H9 (cell line): ENCODE data around the gene PRICKLE1. TPM values are rescaled to one million over a fixed set of nuclear protein-coding genes. Genes with fewer than 3 reads are reported as not detected.

Experiments
- DNase-seq: peaks from one replicate; pipeline ENCODE4 v3.0.0-alpha.2; 2017
- H2AFZ ChIP-seq: one replicate; pipeline ENCODE4 v1.6.1; 2013; ENCODE audit warnings: mild to moderate bottlenecking, low read length, control low read depth, moderate library complexity
- H2AK5ac ChIP-seq: 2 replicates; pipeline ENCODE4 v1.6.1; 2013; ENCODE audit warnings: low read length, control low read depth, mixed read lengths; ENCODE audit not compliant: insufficient read length
- H2BK120ac ChIP-seq: one replicate; pipeline ENCODE4 v1.6.1; 2013; ENCODE audit warnings: low read depth, mild to moderate bottlenecking, low read length, control low read depth, inconsistent platforms; ENCODE audit not compliant: poor library complexity, severe bottlenecking
- H2BK12ac ChIP-seq: 2 replicates; pipeline ENCODE4 v1.6.1; 2013; ENCODE audit warnings: low read length, control low read depth, mixed read lengths, low read depth; ENCODE audit not compliant: insufficient read length
- H2BK15ac ChIP-seq: 2 replicates; pipeline ENCODE4 v1.6.1; 2013; ENCODE audit warnings: low read depth, low read length, control low read depth
- H2BK20ac ChIP-seq: one replicate; pipeline ENCODE4 v1.6.1; 2013; ENCODE audit warnings: low read depth, mild to moderate bottlenecking, low read length, control low read depth, inconsistent platforms; ENCODE audit not compliant: poor library complexity, severe bottlenecking
- H2BK5ac ChIP-seq: 2 replicates; pipeline ENCODE4 v1.6.1; 2013; ENCODE audit warnings: low read length, control low read depth, mixed read lengths; ENCODE audit not compliant: insufficient read length
- H3K14ac ChIP-seq: 2 replicates; pipeline ENCODE4 v1.6.1; 2013; ENCODE audit warnings: low read length, control low read depth; ENCODE audit not compliant: insufficient read depth
- H3K18ac ChIP-seq: 2 replicates; pipeline ENCODE4 v1.6.1; 2013; ENCODE audit warnings: low read depth, mild to moderate bottlenecking, mixed read lengths, low read length, control low read depth; ENCODE audit not compliant: insufficient read length
- H3K23ac ChIP-seq: 2 replicates; pipeline ENCODE4 v1.6.1; 2013; ENCODE audit warnings: low read length, control low read depth, mixed read lengths, low read depth; ENCODE audit not compliant: insufficient read length
- H3K23me2 ChIP-seq: 2 replicates; pipeline ENCODE4 v1.6.1; 2013; ENCODE audit warnings: low read depth, mild to moderate bottlenecking, mixed read lengths, low read length, control low read depth; ENCODE audit not compliant: insufficient read length, poor library complexity, severe bottlenecking
- H3K27ac ChIP-seq: 2 replicates; pipeline ENCODE4 v1.5.1; 2013; ENCODE audit warnings: low read length, control low read depth, mixed read lengths, low read depth; ENCODE audit not compliant: insufficient read length
- H3K27me3 ChIP-seq: 2 replicates; pipeline ENCODE4 v1.6.1; 2013; ENCODE audit warnings: low read length, control low read depth, inconsistent platforms; ENCODE audit not compliant: insufficient read depth
- H3K4ac ChIP-seq: 2 replicates; pipeline ENCODE4 v1.6.1; 2013; ENCODE audit warnings: low read depth, mild to moderate bottlenecking, control low read depth, inconsistent platforms, low read length, moderate library complexity
- H3K4me1 ChIP-seq: 2 replicates; pipeline ENCODE4 v1.6.1; 2013; ENCODE audit warnings: low read length, control low read depth, inconsistent platforms; ENCODE audit not compliant: insufficient read depth
- H3K4me2 ChIP-seq: 2 replicates; pipeline ENCODE4 v1.6.1; 2013; ENCODE audit warnings: low read length, control low read depth, mixed read lengths; ENCODE audit not compliant: insufficient read length, insufficient read depth
- H3K56ac ChIP-seq: 2 replicates; pipeline ENCODE4 v1.6.1; 2013; ENCODE audit warnings: low read depth, mild to moderate bottlenecking, mixed read lengths, low read length, control low read depth; ENCODE audit not compliant: insufficient read length
- H3K79me1 ChIP-seq: 2 replicates; pipeline ENCODE4 v1.6.1; 2013; ENCODE audit warnings: low read depth, mild to moderate bottlenecking, moderate library complexity, low read length, control low read depth, inconsistent platforms; ENCODE audit not compliant: insufficient read depth, poor library complexity, severe bottlenecking
- H3K79me2 ChIP-seq: 2 replicates; pipeline ENCODE4 v1.6.1; 2013; ENCODE audit warnings: low read length, control low read depth, inconsistent platforms; ENCODE audit not compliant: insufficient read depth
- H3K9ac ChIP-seq: 2 replicates; pipeline ENCODE4 v1.6.1; 2013; ENCODE audit warnings: low read length, control low read depth, mixed read lengths; ENCODE audit not compliant: insufficient read length; ENCODE audit errors: extremely low read depth
- H3K9me3 ChIP-seq: one replicate; pipeline ENCODE4 v1.6.1; 2013; ENCODE audit warnings: low read depth, low read length, inconsistent platforms; ENCODE audit not compliant: control insufficient read depth
- H3T11ph ChIP-seq: one replicate; pipeline ENCODE4 v1.6.1; 2013; ENCODE audit warnings: mild to moderate bottlenecking, low read length, control low read depth, inconsistent platforms
- H4K20me1 ChIP-seq: one replicate; pipeline ENCODE4 v1.6.1; 2013; ENCODE audit not compliant: control insufficient read depth, insufficient read length, insufficient read depth
- H4K5ac ChIP-seq: 2 replicates; pipeline ENCODE4 v1.6.1; 2013; ENCODE audit warnings: low read depth, mild to moderate bottlenecking, mixed read lengths, low read length, control low read depth; ENCODE audit not compliant: insufficient read length
- H4K8ac ChIP-seq: replicated peaks from 2 replicates; pipeline ENCODE4 v1.6.1; 2013; ENCODE audit warnings: low read length, control low read depth, mixed read lengths, low read depth; ENCODE audit not compliant: insufficient read length
- H4K91ac ChIP-seq: 2 replicates; pipeline ENCODE4 v1.6.1; 2013; ENCODE audit warnings: low read depth, mild to moderate bottlenecking, moderate library complexity, mixed read lengths, low read length, control low read depth; ENCODE audit not compliant: insufficient read length
- H3K27ac Mint-ChIP-seq, 3 experiments: 2 replicates in 2 of 3; 3 replicates in 1 of 3; pipeline ENCODE4 v1.8.0; 2020 to 2021; ENCODE audit warnings: mixed read lengths in 3 of 3, mild to moderate bottlenecking in 1 of 3, moderate library complexity in 1 of 3
- H3K27me3 Mint-ChIP-seq: 2 replicates; pipeline ENCODE4 v1.8.0; 2021; ENCODE audit warnings: low read depth, mild to moderate bottlenecking, moderate library complexity, mixed read lengths
- H3K36me3 Mint-ChIP-seq, 3 experiments: 2 replicates in 2 of 3; 3 replicates in 1 of 3; pipeline ENCODE4 v1.8.0; 2020 to 2021; ENCODE audit warnings: low read depth in 3 of 3, mixed read lengths in 3 of 3; ENCODE audit not compliant: insufficient read depth in 1 of 3
- H3K4me1 Mint-ChIP-seq, 2 experiments: 2 replicates each; pipeline ENCODE4 v1.8.0; 2020; ENCODE audit warnings: mixed read lengths in 2 of 2
- H3K4me3 Mint-ChIP-seq, 2 experiments: 2 replicates in 1 of 2; 3 replicates in 1 of 2; pipeline ENCODE4 v1.8.0; 2020 to 2021; ENCODE audit warnings: mild to moderate bottlenecking in 2 of 2, mixed read lengths in 2 of 2, moderate library complexity in 1 of 2
- H3K9me3 Mint-ChIP-seq, 2 experiments: 2 replicates in 1 of 2; 3 replicates in 1 of 2; pipeline ENCODE4 v1.8.0; 2020; ENCODE audit warnings: mild to moderate bottlenecking in 2 of 2, mixed read lengths in 2 of 2, moderate library complexity in 1 of 2
- WGBS: extraction: QIAGEN DNeasy Blood & Tissue Kit; methylation state at CpG from one replicate; pipeline ENCODE4 v1.1.7; 2013; ENCODE audit warnings: missing lambda C conversion rate, low lambda C conversion rate, mixed read lengths; ENCODE audit not compliant: insufficient read length; ENCODE audit errors: extremely low coverage; 5-methylcytosine and 5-hydroxymethylcytosine counted together
- total RNA-seq: library from RNA; stranded (reverse); gene quantifications from 2 replicates; pipeline ENCODE4 v1.2.1, GENCODE V29; 2021
- TF ChIP-seq, protein P1 (sequence below): fragments of 200-600 bp; sonication (generic); conservative IDR thresholded peaks from 3 replicates; pipeline ENCODE4 v1.8.0; 2021; ENCODE audit warnings: antibody characterized with exemption, mild to moderate bottlenecking

PRICKLE1 gene
- total RNA-seq, 1 experiment from 2014 or later, result 20.5 TPM

DNA sequence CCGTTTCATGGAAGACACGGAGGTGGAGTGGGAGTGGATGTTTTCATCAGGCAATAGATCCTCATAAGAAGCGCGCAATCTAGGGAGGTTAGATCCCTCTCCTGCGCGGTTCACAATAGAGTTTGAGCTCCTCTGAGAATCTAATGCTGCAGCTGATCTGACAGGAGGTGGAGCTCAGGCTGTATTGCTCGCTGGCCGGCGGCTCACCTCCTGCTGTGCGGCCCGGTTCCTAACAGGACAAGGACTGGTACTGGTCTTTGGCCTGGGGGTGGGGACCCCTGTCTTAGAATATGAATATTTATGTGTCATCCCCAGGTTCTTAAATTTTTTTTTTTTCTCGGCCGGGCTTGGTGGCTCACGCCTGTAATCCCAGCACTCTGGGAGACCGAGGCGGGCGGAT is 36.7 kb downstream of the PRICKLE1 start:
- Histone ChIP-seq H3K9me3 (no peaks in the 10 kb centered on the region), H3K14ac (no peak overlapping the region), H2AFZ (no peak overlapping the region), H3T11ph (no peak overlapping the region), H2BK20ac (no peak overlapping the region), H2BK5ac (no peak overlapping the region), H2BK120ac (no peak overlapping the region), H4K5ac (no peak overlapping the region), H3K4me2 (no peak overlapping the region), H3K27me3 (peaks cover 26% of the 10 kb centered on the region; the same call in 1 of the 2 replicates), H3K79me2 (no peaks in the 10 kb centered on the region), H4K8ac (no peak overlapping the region), H3K23me2 (no peaks in the 10 kb centered on the region), H4K91ac (no peak overlapping the region), H2BK12ac (no peak overlapping the region), H4K20me1 (no peaks in the 10 kb centered on the region), H3K9ac (no peak overlapping the region), H2AK5ac (no peak overlapping the region), H3K79me1 (no peaks in the 10 kb centered on the region), H3K23ac (no peak overlapping the region), H2BK15ac (no peak overlapping the region), H3K4me1 (peaks cover 4% of the 10 kb centered on the region; the same call in 1 of the 2 replicates), H3K27ac (no peak overlapping the region), H3K18ac (no peak overlapping the region), H3K56ac (no peak overlapping the region), H3K4ac (no peak overlapping the region)
- no CpG with 5 or more reads among the region's 17 CpGs for WGBS
- Mint-ChIP-seq H3K4me3 (peak overlapping the region; percentile 21 to 61), H3K36me3 (no peaks in the 10 kb centered on the region; a peak in 1 of 7 replicates), H3K27me3 (peaks cover 99% of the 10 kb centered on the region), H3K9me3 (no peaks in the 10 kb centered on the region), H3K4me1 (peaks cover 7 to 13% of the 10 kb centered on the region in 2 experiments), H3K27ac (no peak overlapping the region)
- TF ChIP-seq, protein P1, sequence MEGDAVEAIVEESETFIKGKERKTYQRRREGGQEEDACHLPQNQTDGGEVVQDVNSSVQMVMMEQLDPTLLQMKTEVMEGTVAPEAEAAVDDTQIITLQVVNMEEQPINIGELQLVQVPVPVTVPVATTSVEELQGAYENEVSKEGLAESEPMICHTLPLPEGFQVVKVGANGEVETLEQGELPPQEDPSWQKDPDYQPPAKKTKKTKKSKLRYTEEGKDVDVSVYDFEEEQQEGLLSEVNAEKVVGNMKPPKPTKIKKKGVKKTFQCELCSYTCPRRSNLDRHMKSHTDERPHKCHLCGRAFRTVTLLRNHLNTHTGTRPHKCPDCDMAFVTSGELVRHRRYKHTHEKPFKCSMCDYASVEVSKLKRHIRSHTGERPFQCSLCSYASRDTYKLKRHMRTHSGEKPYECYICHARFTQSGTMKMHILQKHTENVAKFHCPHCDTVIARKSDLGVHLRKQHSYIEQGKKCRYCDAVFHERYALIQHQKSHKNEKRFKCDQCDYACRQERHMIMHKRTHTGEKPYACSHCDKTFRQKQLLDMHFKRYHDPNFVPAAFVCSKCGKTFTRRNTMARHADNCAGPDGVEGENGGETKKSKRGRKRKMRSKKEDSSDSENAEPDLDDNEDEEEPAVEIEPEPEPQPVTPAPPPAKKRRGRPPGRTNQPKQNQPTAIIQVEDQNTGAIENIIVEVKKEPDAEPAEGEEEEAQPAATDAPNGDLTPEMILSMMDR, result no peak
- DNase-seq, result peak; percentile 55
